KMS-11 (cell line): ENCODE results near the gene GGT6.

Experiments
- H2AFZ ChIP-seq: fragments of 200-600 bp; sonication (generic); 2 replicates; pipeline ENCODE4 v1.6.1; 2016; ENCODE audit warnings: antibody characterized with exemption, mixed run types, low read depth
- H3K27ac ChIP-seq: fragments of 200-600 bp; sonication (generic); 2 replicates; pipeline ENCODE4 v1.6.1; 2016; ENCODE audit warnings: mild to moderate bottlenecking, mixed run types
- H3K27me3 ChIP-seq: fragments of 200-600 bp; sonication (generic); 2 replicates; pipeline ENCODE4 v1.6.1; 2017; ENCODE audit warnings: mild to moderate bottlenecking, low read depth, mixed run types, moderate library complexity; ENCODE audit not compliant: insufficient read depth
- H3K36me3 ChIP-seq: fragments of 200-600 bp; sonication (generic); 2 replicates; pipeline ENCODE4 v1.6.1; 2017; ENCODE audit warnings: mild to moderate bottlenecking, mixed run types; ENCODE audit not compliant: insufficient read depth
- H3K4me1 ChIP-seq: fragments of 200-600 bp; sonication (generic); 2 replicates; pipeline ENCODE4 v1.6.1; 2016; ENCODE audit warnings: mild to moderate bottlenecking, low read depth, mixed run types; ENCODE audit not compliant: poor library complexity, severe bottlenecking
- H3K4me2 ChIP-seq: fragments of 200-600 bp; sonication (generic); 2 replicates; pipeline ENCODE4 v1.7.0; 2016; ENCODE audit warnings: mild to moderate bottlenecking, mixed run types
- H3K4me3 ChIP-seq: fragments of 200-600 bp; sonication (generic); IDR thresholded peaks from 2 replicates; pipeline ENCODE4 v1.6.1; 2017; ENCODE audit warnings: low read depth, low read length, mixed read lengths; ENCODE audit not compliant: insufficient read depth
- H3K79me2 ChIP-seq: fragments of 200-600 bp; sonication (generic); 2 replicates; pipeline ENCODE4 v1.6.1; 2016; ENCODE audit warnings: low read depth, mixed run types; ENCODE audit not compliant: insufficient read depth
- H3K9ac ChIP-seq: fragments of 200-600 bp; sonication (generic); 2 replicates; pipeline ENCODE4 v1.6.1; 2016; ENCODE audit warnings: mild to moderate bottlenecking, mixed run types
- H4K20me1 ChIP-seq: fragments of 200-600 bp; sonication (generic); 2 replicates; pipeline ENCODE4 v1.6.1; 2016; ENCODE audit warnings: mild to moderate bottlenecking, mixed run types; ENCODE audit not compliant: insufficient read depth
- TF ChIP-seq, protein P1 (sequence below): fragments of 200-600 bp; sonication (generic); conservative IDR thresholded peaks from 2 replicates; pipeline ENCODE4 v1.6.1; 2017; ENCODE audit warnings: low read depth, mild to moderate bottlenecking, antibody characterized with exemption, low read length, moderate library complexity, mixed read lengths

GGT6 gene

DNA sequence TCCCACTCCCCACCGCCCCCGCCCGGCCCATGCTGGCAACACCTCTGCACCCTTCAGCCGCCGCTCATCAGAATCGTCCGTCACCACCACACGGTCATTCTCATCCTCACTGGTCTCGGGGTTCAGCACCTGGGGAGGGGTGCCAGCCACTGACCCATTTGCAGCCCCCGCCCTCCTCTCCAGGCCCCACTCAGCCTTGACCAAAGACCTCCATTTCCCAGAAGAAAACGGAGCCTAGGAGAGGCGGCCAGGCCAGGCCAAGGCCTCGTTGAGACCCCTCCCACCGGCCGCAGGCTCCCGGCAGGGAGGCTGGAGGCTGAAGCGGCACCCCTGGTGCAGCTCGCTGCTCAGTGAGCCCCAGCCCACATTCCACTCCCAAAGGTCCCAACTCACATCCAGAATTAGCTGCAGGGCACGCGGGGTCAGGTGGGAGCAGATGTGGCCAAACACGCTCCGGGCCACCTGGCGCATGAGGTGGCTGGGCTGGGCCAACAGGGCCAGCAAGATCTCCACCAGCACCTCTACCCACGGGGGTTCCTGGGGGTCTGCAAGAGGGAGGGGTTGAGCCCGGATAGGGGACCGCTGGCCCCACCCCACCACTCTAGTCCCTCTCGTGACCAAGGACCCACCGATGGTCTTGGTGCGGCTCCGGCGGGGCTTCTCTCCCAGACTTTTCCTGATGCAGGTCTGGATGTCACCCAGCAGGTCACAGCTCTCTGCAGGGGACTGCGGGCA is 15.0 kb downstream of the GGT6 start:
- H2AFZ ChIP-seq = no peak overlapping the region
- no peaks in the 10 kb centered on the region for H3K4me1 ChIP-seq
- no peak overlapping the region for H3K4me3 ChIP-seq
- no peaks in the 10 kb centered on the region for H4K20me1 ChIP-seq
- H3K27ac ChIP-seq = no peak overlapping the region
- TF ChIP-seq, protein P1, sequence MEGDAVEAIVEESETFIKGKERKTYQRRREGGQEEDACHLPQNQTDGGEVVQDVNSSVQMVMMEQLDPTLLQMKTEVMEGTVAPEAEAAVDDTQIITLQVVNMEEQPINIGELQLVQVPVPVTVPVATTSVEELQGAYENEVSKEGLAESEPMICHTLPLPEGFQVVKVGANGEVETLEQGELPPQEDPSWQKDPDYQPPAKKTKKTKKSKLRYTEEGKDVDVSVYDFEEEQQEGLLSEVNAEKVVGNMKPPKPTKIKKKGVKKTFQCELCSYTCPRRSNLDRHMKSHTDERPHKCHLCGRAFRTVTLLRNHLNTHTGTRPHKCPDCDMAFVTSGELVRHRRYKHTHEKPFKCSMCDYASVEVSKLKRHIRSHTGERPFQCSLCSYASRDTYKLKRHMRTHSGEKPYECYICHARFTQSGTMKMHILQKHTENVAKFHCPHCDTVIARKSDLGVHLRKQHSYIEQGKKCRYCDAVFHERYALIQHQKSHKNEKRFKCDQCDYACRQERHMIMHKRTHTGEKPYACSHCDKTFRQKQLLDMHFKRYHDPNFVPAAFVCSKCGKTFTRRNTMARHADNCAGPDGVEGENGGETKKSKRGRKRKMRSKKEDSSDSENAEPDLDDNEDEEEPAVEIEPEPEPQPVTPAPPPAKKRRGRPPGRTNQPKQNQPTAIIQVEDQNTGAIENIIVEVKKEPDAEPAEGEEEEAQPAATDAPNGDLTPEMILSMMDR = no peak
- no peaks in the 10 kb centered on the region for H3K36me3 ChIP-seq
- no peaks in the 10 kb centered on the region for H3K79me2 ChIP-seq
- no peak overlapping the region for H3K4me2 ChIP-seq
- H3K9ac ChIP-seq = no peak overlapping the region
- H3K27me3 ChIP-seq = no peaks in the 10 kb centered on the region

DNA sequence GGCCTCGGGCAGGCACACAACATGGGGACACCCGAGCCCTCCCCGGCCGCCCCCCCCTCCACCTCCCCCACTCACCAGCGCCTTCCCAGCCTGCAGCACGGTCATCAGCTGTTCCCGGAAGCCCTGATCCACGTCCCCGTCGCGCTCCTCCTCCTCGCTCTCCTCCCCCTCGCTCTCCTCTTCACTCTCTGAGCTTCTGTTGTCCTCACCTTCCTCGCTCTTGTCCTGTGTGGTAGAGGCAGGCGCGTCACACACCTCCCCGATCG is 15.5 kb downstream of the GGT6 start:
- Histone ChIP-seq H3K4me2 (no peak overlapping the region), H3K4me3 (no peak overlapping the region), H3K4me1 (no peaks in the 10 kb centered on the region), H3K9ac (no peak overlapping the region), H3K36me3 (no peaks in the 10 kb centered on the region), H3K27me3 (no peaks in the 10 kb centered on the region), H4K20me1 (no peaks in the 10 kb centered on the region), H3K27ac (no peak overlapping the region), H2AFZ (no peak overlapping the region), H3K79me2 (no peaks in the 10 kb centered on the region)
- TF ChIP-seq, protein P1 = no peak

- H3K79me2 ChIP-seq = no peaks in the 10 kb centered on the region
- no peak overlapping the region for H3K4me3 ChIP-seq
- no peak overlapping the region for H3K4me2 ChIP-seq
- H3K27ac ChIP-seq = no peak overlapping the region
- no peak overlapping the region for H3K9ac ChIP-seq
- no peaks in the 10 kb centered on the region for H3K4me1 ChIP-seq
- no peaks in the 10 kb centered on the region for H3K36me3 ChIP-seq
- no peak overlapping the region for H2AFZ ChIP-seq
- TF ChIP-seq, protein P1 = no peak
- H3K27me3 ChIP-seq = no peaks in the 10 kb centered on the region
- no peaks in the 10 kb centered on the region for H4K20me1 ChIP-seq
Observed at GRCh38 chr17:4544135-4544950, 16.0 kb downstream of the GGT6 start.

- H3K9ac ChIP-seq = no peak overlapping the region
- H3K4me3 ChIP-seq = no peak overlapping the region
- H3K4me2 ChIP-seq = no peak overlapping the region
- H4K20me1 ChIP-seq = no peaks in the 10 kb centered on the region
- no peak overlapping the region for H3K27ac ChIP-seq
- no peaks in the 10 kb centered on the region for H3K4me1 ChIP-seq
- H3K36me3 ChIP-seq = no peaks in the 10 kb centered on the region
- H3K79me2 ChIP-seq = no peaks in the 10 kb centered on the region
- no peaks in the 10 kb centered on the region for H3K27me3 ChIP-seq
- TF ChIP-seq, protein P1 = no peak
- no peak overlapping the region for H2AFZ ChIP-seq
Observed at GRCh38 chr17:4543557-4544026, 16.8 kb downstream of the GGT6 start.
